CD4-positive, alpha-beta T cell treated with Interleukin-17A for 1 hour (primary cell): Measurements from ENCODE around the gene XPO6.

Experiments
- DNase-seq: peaks from one replicate; pipeline ENCODE4 v3.0.0-alpha.2; 2020

Gene XPO6

GRCh38 chr16:28106467-28107215 is 105.1 kb downstream of the XPO6 start:
- DNase-seq: no peak

GRCh38 chr16:28105954-28106353 is 105.8 kb downstream of the XPO6 start:
- DNase-seq: no peak

- DNase-seq: no peak
These were observed 106.5 kb downstream of the XPO6 start for GRCh38 chr16:28105297-28105696.

- no peak for DNase-seq
These were observed 107.4 kb downstream of the XPO6 start for GRCh38 chr16:28104404-28104803.

- no peak for DNase-seq
These were observed 108.1 kb downstream of the XPO6 start for GRCh38 chr16:28103516-28104170.

- DNase-seq: no peak
These were observed 110.3 kb downstream of the XPO6 start for GRCh38 chr16:28101533-28101890.

GRCh38 chr16:28100810-28101532 is 110.8 kb downstream of the XPO6 start:
- DNase-seq: no peak

- DNase-seq: no peak
These were observed 112.5 kb downstream of the XPO6 start for GRCh38 chr16:28098959-28099945.

GRCh38 chr16:28098171-28098958 is 113.4 kb downstream of the XPO6 start:
- no peak for DNase-seq

GRCh38 chr16:28096983-28097899 is 114.5 kb downstream of the XPO6 start:
- DNase-seq: no peak

GRCh38 chr16:28093385-28093725 is 118.4 kb downstream of the XPO6 start:
- DNase-seq: no peak

- no peak for DNase-seq
These were observed 118.9 kb downstream of the XPO6 start for GRCh38 chr16:28092721-28093384.

GRCh38 chr16:28091656-28092055 is 120.1 kb downstream of the XPO6 start:
- DNase-seq: no peak

GRCh38 chr16:28090646-28091377 is 121.0 kb downstream of the XPO6 start:
- no peak for DNase-seq

- DNase-seq: no peak
These were observed 121.8 kb downstream of the XPO6 start for GRCh38 chr16:28089992-28090365.

- no peak for DNase-seq
These were observed 122.4 kb downstream of the XPO6 start for GRCh38 chr16:28089205-28089991.

- DNase-seq: no peak
These were observed 124.0 kb downstream of the XPO6 start for GRCh38 chr16:28087675-28088300.

GRCh38 chr16:28087140-28087660 is 124.6 kb downstream of the XPO6 start:
- DNase-seq: no peak
